CD1c-positive myeloid dendritic cell (primary cell): ENCODE measurements around the gene CMYA5.

Source experiments
- DNase-seq: peaks from one replicate; pipeline ENCODE4 v3.0.0-alpha.2; 2016; ENCODE audit errors: extremely low spot score

CMYA5 gene

DNA sequence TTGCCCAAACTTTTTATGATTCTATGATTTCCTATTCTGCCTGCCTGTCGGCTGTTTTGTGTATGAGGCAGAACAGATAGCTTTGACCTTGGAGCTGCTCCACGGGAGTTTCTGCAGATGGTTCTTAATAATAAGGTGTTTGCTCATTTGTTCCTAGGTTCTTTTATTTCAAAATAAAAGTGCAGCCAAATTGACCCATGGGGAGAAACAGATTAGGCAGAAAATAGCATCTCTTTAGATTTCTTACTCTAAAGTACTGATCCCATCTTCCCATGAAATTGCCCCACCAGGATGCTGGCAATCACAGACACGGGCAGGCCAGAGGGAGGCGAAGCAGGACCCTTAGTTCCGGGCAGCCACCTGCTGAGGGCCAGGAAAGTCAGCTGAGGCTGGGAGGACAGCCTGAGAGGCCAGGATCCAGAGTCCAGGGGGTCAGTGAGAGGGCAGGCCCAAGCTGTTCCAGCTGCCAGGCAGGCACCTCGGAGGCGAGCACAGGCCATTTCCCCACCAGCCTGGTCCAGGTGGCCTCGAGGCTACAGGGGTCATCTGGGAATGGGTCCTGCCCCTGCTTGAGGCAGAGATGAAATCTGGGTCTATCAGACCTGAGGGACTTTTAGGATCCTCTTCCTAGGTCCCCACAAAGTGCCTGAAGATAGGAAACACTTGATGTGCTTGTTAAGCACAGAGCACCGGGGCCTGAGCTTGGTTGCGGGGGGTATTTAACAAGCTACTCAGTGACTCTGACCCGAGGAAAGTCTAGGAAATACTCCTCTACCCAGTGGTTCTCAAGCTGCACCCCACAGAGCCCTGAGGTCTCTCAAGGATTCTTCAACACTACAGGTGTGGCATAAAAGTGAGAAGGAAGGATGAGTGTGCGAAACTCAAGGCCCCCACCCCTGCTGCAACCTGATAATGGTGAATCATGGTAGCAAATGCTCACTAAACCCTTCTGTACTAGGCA lies 145.4 kb downstream of the CMYA5 start:
- DNase-seq = no peak

GRCh38 chr5:79837761-79838551 lies 148.3 kb downstream of the CMYA5 start:
- no peak for DNase-seq

DNA sequence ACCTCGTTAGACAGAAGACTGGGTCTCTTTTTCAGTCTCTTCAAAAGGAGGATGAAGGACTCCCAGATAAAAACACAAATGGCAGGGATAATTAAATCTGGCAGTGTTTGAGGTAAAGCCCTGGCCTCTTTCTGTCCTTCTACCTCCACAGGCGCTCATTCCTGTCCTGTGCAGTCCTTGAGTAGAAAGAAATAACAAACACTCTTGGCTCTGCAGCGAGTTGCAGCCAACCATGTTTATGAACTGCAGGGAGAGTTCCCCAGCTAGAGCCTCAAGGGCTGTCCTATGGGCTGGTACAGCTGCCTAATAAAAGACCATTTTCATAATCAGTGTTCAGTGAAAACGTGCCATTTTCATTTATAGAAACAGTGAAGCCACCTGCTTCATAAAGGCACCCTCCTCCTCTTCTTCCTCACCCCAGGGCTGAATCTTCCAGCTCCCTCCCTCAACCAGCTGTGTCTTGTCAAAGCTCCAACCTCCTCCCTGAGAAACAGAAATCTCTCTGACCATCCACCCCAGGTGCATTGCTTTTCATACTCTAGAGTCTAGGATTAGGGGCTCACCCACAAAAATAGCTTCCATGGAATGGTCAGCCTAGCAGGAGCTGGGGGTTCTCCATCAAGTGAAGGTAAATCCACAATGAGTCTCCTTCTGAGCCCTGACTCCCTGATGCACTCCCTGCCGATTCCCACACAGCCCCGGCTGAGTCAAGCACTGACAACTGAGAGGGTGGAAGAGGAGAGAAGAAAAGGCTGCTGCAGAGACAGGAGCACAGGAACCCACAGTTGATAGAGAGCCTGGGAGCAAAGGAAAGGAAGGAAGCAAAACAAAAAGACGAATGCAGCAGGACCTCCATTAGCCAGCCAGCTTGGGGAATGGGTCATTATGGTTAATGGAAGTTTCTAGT lies 150.7 kb downstream of the CMYA5 start:
- DNase-seq = no peak

DNA sequence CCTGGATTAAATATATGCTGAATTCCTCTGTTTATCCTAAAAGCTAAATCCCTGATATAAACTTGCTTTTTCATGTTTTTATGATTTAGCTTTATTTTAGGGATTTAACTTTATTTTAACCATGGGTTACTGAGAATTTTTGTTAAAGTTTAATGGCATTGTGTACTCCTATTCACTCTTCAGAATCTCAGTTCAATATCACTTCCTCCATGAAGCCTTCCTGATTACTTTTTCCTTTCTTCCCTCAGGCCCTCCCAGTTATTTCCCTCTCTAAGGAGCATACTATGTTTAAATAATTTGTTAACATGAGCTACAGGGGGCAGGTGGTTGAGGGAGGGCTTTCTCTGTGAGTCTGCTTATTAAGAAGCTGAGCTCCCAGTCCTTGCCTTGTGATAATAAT lies 151.5 kb downstream of the CMYA5 start:
- DNase-seq = no peak

DNA sequence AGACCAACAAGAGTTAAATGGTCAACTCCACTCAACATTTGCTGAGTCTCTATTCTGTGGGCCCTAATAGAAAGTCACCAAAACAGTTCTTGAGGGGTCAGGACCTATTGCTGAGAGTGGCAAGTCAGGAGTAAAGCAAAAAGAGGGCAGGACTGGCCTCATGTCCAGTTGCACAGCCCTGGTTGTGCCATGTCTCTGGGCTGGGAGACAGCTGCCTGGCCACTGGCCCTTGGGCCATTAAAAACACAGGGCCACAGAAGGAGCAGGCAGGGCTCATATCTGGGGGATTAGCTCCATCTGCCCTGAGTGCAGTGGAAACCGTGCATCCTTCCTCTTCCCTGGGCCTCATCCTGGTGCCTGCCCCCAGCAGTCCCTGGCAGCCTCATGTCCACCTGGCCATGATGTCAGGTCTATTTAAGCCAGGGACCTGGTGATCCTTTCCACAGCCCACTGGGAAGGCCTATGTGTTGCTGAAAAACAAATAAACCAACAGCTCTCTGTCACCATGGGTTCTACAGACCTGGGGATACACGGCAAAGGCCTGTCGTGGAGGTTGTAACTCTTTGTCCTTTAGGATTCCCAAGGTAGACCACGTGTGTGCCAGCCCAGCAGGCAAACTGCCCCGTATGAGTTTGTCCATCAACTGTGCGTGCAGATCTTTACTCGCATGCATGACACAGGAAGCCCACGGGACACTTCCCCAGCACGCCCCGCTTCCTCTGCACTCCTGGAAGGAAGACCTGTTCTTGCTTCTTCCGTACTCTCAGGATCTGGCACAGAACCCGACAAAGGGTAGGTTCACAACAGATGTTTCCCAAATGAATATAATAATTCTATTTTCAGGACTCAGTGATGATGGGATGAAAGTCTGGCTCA lies 152.6 kb downstream of the CMYA5 start:
- no peak for DNase-seq

DNA sequence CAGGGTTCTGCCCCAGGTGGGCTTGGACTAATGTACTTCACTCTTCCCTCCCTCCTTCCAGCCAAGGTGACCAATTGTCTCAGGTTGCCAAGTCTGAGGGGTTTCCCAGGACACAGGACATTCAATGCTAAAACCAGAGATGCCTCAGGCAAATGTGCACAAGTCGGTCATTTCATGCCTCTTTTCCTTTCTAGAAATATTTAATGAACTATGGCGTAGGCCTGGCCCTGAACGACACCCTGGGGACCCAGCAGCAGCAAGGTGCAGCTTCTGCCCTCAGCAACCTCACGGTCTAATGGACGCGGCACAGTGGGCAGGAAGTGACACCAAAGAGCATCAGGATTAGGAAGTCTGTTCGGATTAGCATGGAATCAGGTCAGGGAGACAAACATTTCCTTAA lies 153.4 kb downstream of the CMYA5 start:
- no peak for DNase-seq

DNA sequence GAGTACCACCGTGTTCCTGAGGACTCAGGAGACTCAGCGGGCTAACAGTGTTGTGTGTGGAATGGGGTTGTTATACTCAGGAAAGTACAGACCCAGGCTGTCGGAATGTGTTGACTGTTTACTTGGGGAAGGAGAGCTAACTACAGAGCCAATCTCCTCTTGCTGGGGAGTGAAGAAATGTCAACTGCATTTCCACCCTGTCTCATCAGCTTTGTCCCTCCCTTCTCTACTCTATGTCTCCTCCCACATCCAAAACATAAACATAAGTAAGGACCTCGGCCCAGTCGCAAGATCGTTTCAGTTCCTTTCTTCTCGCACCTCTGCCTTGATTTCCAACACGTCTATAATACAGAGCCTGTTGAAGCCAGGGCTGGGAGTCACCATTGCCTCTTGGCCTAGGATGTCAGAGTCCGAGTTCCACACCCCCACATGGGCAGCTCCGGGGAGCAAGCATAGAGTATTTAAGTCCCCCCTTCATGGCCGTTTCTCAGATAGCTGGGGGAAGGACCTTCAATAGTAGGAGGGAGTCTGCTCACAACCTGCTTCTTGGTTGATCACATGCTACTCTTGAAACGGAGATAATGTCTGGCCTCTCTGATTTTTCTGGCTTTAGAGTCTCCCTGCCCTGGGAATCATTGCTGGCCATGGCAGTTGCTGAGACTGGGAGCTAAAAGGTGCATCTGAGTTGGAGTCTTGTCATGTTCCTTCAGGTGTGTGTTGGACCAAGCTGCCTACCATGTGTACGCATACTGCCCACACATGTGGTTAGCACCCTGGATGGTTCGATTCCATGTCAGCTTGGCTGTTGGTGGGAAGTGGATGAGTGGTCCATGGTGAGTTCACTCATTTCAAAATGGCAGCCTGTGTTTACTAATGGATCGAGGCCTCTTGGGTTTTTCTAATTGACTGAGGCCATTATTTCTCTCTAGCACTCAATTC lies 154.1 kb downstream of the CMYA5 start:
- no peak for DNase-seq

GRCh38 chr5:79844571-79844970 lies 154.9 kb downstream of the CMYA5 start:
- DNase-seq = no peak

DNA sequence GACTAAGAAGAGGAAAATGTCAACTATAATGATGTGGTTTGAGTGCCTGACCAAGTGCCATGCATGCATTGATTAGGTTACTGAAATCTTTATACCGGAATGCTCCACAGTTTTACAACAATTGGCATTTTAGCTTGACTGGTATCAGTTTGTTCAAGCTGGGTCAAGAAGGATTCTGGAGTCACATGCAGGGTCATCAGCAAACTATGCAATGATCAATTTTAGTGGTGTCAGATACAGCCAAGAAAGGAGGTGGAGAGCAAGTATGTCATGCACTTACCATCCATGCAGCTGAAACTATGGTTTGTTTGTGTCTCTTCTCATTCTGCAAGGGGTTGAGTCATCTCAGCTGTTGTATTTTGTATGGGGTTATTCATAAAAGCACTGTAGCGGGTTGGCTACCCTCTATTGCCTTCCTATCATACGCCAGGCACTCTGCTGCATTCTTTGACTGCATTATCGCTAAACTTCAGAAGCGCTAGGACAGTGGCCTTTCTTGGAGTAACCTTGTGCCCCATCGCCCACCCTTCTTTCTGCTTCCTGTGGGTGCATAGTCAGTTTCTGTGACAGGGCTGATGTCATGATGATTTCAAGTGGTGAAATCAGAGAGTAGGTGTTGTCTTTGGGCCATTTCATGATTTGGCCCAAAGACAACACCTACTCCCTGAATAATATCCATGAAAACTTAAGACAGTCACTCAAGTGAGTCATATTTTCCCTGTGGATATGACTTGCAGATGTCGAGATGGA lies 156.0 kb downstream of the CMYA5 start:
- no peak for DNase-seq

- DNase-seq = no peak
Observed at GRCh38 chr5:79846198-79846521, 156.5 kb downstream of the CMYA5 start.

GRCh38 chr5:79847561-79847960 lies 157.9 kb downstream of the CMYA5 start:
- DNase-seq = no peak

GRCh38 chr5:79849061-79849460 lies 159.4 kb downstream of the CMYA5 start:
- no peak for DNase-seq
